ENCODE data around the gene CNTNAP2. TPM values are rescaled to one million over a fixed set of nuclear protein-coding genes. Genes with fewer than 3 reads are reported as not detected.

CNTNAP2 gene
- total and polyA plus RNA-seq, 12 donors = 0.07 to 0.77 (median 0.24) TPM

DNA sequence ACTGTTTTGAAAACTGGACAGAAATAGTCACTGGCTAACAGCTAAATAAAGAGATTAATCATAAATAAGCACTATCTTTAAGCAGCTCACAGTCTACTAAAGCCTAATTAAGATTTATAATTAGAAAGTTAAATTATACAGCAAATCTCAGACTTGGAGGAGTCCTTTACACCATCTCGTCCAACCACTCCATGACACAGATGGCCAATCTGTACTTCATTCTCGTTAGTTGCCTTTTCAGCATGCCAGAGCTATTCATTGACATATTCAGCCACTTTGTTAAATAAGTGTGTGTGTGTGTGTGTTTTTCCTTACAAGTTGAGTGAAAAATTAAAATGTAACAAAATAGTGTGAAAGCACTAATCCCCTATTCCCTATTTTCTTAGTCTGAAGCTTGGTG lies 1066.7 kb downstream of the CNTNAP2 start:
- H3K27me3 ChIP-seq = no peaks in the 10 kb centered on the region
- intact Hi-C loops (cut with DNase I) = no loop called here
- no peak for ATAC-seq
- no peaks in the 10 kb centered on the region for H3K36me3 ChIP-seq
- H3K27ac ChIP-seq = no peak overlapping the region
- no peaks in the 10 kb centered on the region for H3K4me1 ChIP-seq
- H3K9me3 ChIP-seq = peaks cover 0 to 11% (median 0%) of the 10 kb centered on the region in 11 donors
- TF ChIP-seq, protein P1, sequence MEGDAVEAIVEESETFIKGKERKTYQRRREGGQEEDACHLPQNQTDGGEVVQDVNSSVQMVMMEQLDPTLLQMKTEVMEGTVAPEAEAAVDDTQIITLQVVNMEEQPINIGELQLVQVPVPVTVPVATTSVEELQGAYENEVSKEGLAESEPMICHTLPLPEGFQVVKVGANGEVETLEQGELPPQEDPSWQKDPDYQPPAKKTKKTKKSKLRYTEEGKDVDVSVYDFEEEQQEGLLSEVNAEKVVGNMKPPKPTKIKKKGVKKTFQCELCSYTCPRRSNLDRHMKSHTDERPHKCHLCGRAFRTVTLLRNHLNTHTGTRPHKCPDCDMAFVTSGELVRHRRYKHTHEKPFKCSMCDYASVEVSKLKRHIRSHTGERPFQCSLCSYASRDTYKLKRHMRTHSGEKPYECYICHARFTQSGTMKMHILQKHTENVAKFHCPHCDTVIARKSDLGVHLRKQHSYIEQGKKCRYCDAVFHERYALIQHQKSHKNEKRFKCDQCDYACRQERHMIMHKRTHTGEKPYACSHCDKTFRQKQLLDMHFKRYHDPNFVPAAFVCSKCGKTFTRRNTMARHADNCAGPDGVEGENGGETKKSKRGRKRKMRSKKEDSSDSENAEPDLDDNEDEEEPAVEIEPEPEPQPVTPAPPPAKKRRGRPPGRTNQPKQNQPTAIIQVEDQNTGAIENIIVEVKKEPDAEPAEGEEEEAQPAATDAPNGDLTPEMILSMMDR (IDR thresholded peaks at IDR 0.05) = no peak
- WGBS, 2 donors = 73 to 74% methylated on average over 2 of the region's 2 CpGs
- H3K4me3 ChIP-seq = no peak overlapping the region
- DNase-seq = no peak

DNA sequence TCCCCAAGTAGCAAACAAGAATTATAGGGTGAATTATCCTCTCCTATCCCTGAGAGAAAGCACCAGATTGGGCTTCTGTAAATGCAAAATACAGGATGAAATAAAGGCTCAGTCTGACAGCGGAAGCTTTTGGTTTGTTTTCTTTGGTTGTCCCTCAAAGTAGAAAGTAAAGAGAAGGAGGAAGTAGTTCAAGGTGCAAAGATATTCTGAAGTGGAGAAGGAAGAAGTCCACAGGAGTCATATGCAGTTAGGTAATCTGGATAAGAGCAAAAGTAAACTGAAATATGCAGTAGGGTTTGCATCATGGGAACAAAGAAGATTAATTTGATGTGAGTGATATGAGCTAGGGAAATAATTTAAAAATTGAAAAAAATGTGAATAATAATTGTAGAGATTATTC lies 1071.9 kb downstream of the CNTNAP2 start:
- intact Hi-C loops (cut with DNase I) = no loop called here

DNA sequence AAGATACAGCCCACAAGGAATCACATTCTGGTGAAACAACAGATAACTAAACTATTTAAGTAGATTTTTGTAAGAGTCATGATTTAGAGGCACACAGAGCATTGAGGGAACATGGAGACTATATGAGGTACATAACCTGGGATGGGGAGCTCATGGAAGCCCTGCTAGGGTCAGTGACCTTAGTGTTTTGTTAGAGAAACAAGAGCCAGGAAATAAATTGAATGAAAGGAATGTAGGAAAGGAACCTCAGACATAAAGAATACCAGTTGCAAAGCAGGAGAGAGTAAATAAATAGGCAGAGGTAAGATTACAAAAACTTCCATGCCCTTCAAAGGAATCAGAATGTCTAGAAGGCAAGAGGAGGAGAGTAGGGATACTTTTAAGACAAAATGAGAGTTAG lies 1076.9 kb downstream of the CNTNAP2 start:
- ATAC-seq = no peak
- H3K36me3 ChIP-seq = no peaks in the 10 kb centered on the region
- H3K4me3 ChIP-seq = no peak overlapping the region
- no peak overlapping the region for H3K27ac ChIP-seq
- no peak for DNase-seq
- intact Hi-C loops (cut with DNase I) = no loop called here
- H3K4me1 ChIP-seq = no peaks in the 10 kb centered on the region
- peaks cover 0 to 13% (median 0%) of the 10 kb centered on the region in 11 donors for H3K9me3 ChIP-seq
- no peaks in the 10 kb centered on the region for H3K27me3 ChIP-seq
- TF ChIP-seq, protein P1 (IDR thresholded peaks at IDR 0.05) = no peak

More for the DNA sequence above, 1071.9 kb downstream of the CNTNAP2 start:
- Histone ChIP-seq H3K36me3 (no peaks in the 10 kb centered on the region), H3K9me3 (peaks cover 0 to 11% (median 0%) of the 10 kb centered on the region in 11 donors), H3K27ac (no peak overlapping the region), H3K27me3 (no peaks in the 10 kb centered on the region), H3K4me3 (no peak overlapping the region), H3K4me1 (no peaks in the 10 kb centered on the region)
- ATAC-seq (no peak), DNase-seq (no peak)
- TF ChIP-seq, protein P1 (IDR thresholded peaks at IDR 0.05) = no peak
- WGBS, 2 donors = 76 to 86% methylated on average over 1 of the region's 1 CpG

DNA sequence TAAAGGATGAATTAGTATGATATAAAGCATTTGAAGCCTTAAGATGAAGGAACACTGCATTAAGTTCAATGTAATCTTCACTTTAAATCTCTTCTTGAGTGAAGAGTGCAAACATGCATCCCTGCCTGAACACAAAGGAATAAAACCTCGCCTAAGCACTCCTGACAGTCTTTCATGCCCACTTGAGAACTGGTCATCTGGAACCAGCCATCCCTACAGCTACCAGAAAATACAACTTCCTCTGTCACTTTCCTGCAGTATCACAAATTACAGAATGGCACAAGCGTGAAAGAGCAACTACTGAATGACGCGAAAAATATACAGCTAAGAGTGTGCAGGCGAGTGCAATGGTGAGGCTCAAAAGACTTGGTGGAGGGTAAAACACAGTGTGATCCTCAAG lies 1079.9 kb downstream of the CNTNAP2 start:
- 88 to 89% methylated on average over 5 of the region's 5 CpGs for WGBS, 2 donors
- TF ChIP-seq, protein P1 (IDR thresholded peaks at IDR 0.05) = no peak
- H3K27ac ChIP-seq = no peak overlapping the region
- DNase-seq (no peak), ATAC-seq (no peak)
- H3K27me3 ChIP-seq = no peaks in the 10 kb centered on the region
- H3K36me3 ChIP-seq = no peaks in the 10 kb centered on the region
- H3K4me1 ChIP-seq = no peaks in the 10 kb centered on the region
- intact Hi-C loops (cut with DNase I) = no loop called here
- peaks cover 0 to 16% (median 0%) of the 10 kb centered on the region in 11 donors for H3K9me3 ChIP-seq
- no peak overlapping the region for H3K4me3 ChIP-seq

Data from heart right ventricle (tissue), 16 donors.